Keratinocyte (primary cell): ENCODE data around the gene SALL3.

Experiments
- CTCF ChIP-seq, 3 experiments: IDR thresholded peaks in 1 of 3; conservative IDR thresholded peaks in 1 of 3; optimal IDR thresholded peaks in 1 of 3; 2 replicates in 2 of 3; 3 replicates in 1 of 3; pipeline versions ENCODE3 to v1.5.1; 2011; ENCODE audit warnings: low read length in 3 of 3, mild to moderate bottlenecking in 3 of 3, moderate library complexity in 2 of 3, control low read depth in 1 of 3, inconsistent platforms in 1 of 3; ENCODE audit not compliant: insufficient read depth in 2 of 3; ENCODE audit errors: extremely low read depth in 1 of 3
- EZH2 ChIP-seq: IDR thresholded peaks from one replicate; pipeline ENCODE4 v1.6.1; 2012; ENCODE audit warnings: inconsistent platforms, mild to moderate bottlenecking, low read length, moderate library complexity

- TF ChIP-seq CTCF (optimal IDR thresholded peaks at IDR 0.05 in 1 of 3, IDR thresholded peaks at IDR 0.05 in 1 of 3, conservative IDR thresholded peaks at IDR 0.05 in 1 of 3; ENCODE audit: extremely low read depth in 1 of 3, insufficient read depth in 2 of 3, low read length in 3 of 3) (no peak), EZH2 (no peak)
Measured at GRCh38 chr18:79026491-79026890, 46.9 kb downstream of the SALL3 start.
